HEK293 (cell line): ENCODE data around the gene RTL9.

ENCODE experiments used
- EGR2 ChIP-seq: fragments of 450-650 bp; formaldehyde crosslinking; IDR thresholded peaks from 2 replicates; pipeline ENCODE4 v1.5.1; 2016; ENCODE audit warnings: low read depth, missing biosample characterization, missing genetic modification characterization
- ZBTB44 ChIP-seq: fragments of 450-650 bp; IDR thresholded peaks from 2 replicates; pipeline ENCODE4 v1.5.1; 2018; ENCODE audit warnings: missing biosample characterization, mild to moderate bottlenecking, missing genetic modification characterization

RTL9 gene

GRCh38 chrX:110407910-110408545 lies 49.4 kb downstream of the RTL9 start (continued):
- TF ChIP-seq ZBTB44 (no peak), EGR2 (tag by site-specific recombination) (no peak)
